Sigmoid colon (tissue), 7 donors: ENCODE data around the gene PIGO. TPM values are rescaled to one million over a fixed set of nuclear protein-coding genes. Genes with fewer than 3 reads are reported as not detected.
A peak's percentile ranks its signal among the peaks of the same experiment; 100 is the strongest.

Experiments used
- DNase-seq: peaks from one replicate; pipeline ENCODE4 v3.0.0-alpha.2; 2019
- H3K27ac ChIP-seq, 4 donors: fragments of 200-600 bp; sonication (generic); one replicate each; pipeline ENCODE4 v1.5.1; 2016 to 2019; ENCODE audit warnings: mild to moderate bottlenecking in 1 of 4
- H3K27me3 ChIP-seq, 3 donors: fragments of 200-600 bp; sonication (generic); one replicate each; pipeline ENCODE4 v1.5.1; 2019; ENCODE audit warnings: mild to moderate bottlenecking in 1 of 3
- H3K36me3 ChIP-seq, 4 donors: fragments of 200-600 bp; sonication (generic); one replicate each; pipeline ENCODE4 v1.5.1; 2016 to 2019
- H3K4me1 ChIP-seq, 4 donors: fragments of 200-600 bp; sonication (generic); one replicate each; pipeline ENCODE4 v1.5.1; 2017 to 2019
- H3K4me3 ChIP-seq, 4 donors: fragments of 200-600 bp; sonication (generic); one replicate each; pipeline ENCODE4 v1.5.1; 2017 to 2019; ENCODE audit warnings: mild to moderate bottlenecking in 2 of 4, moderate library complexity in 1 of 4
- H3K9me3 ChIP-seq, 4 donors: fragments of 200-600 bp in 3 of 4; sonication (generic) in 3 of 4; one replicate each; pipeline versions ENCODE4 v1.5.1 to v1.6.1; 2013 to 2019
- CTCF ChIP-seq, 4 experiments: fragments of 450-650 bp in 3 of 4; fragments of 200-600 bp in 1 of 4; IDR thresholded peaks; one replicate each; pipeline ENCODE4 v1.5.1; 2016 to 2019; ENCODE audit warnings: antibody characterized with exemption in 4 of 4, mild to moderate bottlenecking in 3 of 4, moderate library complexity in 2 of 4
- EP300 ChIP-seq, 4 donors: sonication (generic); formaldehyde crosslinking; IDR thresholded peaks; one replicate each; pipeline ENCODE4 v1.6.1; 2017; ENCODE audit warnings: antibody characterized with exemption in 4 of 4
- POLR2A ChIP-seq, 2 donors: fragments of 450-650 bp; IDR thresholded peaks; one replicate each; pipeline ENCODE4 v1.6.1; 2016; ENCODE audit warnings: antibody characterized with exemption in 2 of 2, mild to moderate bottlenecking in 2 of 2, moderate library complexity in 2 of 2
- POLR2AphosphoS5 ChIP-seq, 4 donors: sonication (generic); formaldehyde crosslinking; IDR thresholded peaks; one replicate each; pipeline ENCODE4 v1.6.1; 2017; ENCODE audit warnings: antibody characterized with exemption in 4 of 4
- WGBS, 2 donors: extraction: QIAGEN DNeasy Blood & Tissue Kit; methylation state at CpG; one replicate each; pipeline ENCODE4 v1.1.7; 2013; 5-methylcytosine and 5-hydroxymethylcytosine counted together
- intact Hi-C: fragments of 100-400 bp; cut with DNase I; formaldehyde crosslinking; loops from one replicate; pipeline ENCODE4 v1.15.1; 2023
- polyA plus RNA-seq, 3 donors: library from polyadenylated mRNA; stranded (reverse); fragments of 200-250 nt; gene quantifications; one replicate each; pipeline ENCODE4 v1.2.3, GENCODE V29; 2013
- total RNA-seq, 4 donors: library from RNA; depleted of rRNA; stranded (reverse); fragments of >200 nt; gene quantifications; one replicate each; pipeline ENCODE4 v1.1.0, GENCODE V29; 2016
- donor health status: healthy with polysubstance abuse.
- donor health status: Bipolar disorder and iron deficiency.
- donor health status: healthy.

The PIGO gene
- total and polyA plus RNA-seq, 7 donors = 3.0 to 23.5 (median 10.0) TPM

GRCh38 chr9:35089434-35089833 lies 7.0 kb downstream of the PIGO start:
- no peaks in the 10 kb centered on the region for H3K4me1 ChIP-seq
- H3K36me3 ChIP-seq = peaks cover 19 to 76% (median 32%) of the 10 kb centered on the region in 4 donors
- no peaks in the 10 kb centered on the region for H3K9me3 ChIP-seq
- no peak overlapping the region for H3K4me3 ChIP-seq
- WGBS, 2 donors = 96% methylated on average over 2 of the region's 2 CpGs
- TF ChIP-seq EP300 (IDR thresholded peaks at IDR 0.05) (no peak), CTCF (IDR thresholded peaks at IDR 0.05) (no peak), POLR2AphosphoS5 (IDR thresholded peaks at IDR 0.05) (no peak), POLR2A (IDR thresholded peaks at IDR 0.05) (no peak)
- no peak overlapping the region for H3K27ac ChIP-seq
- intact Hi-C loops = no loop called here
- DNase-seq = no peak
- no peaks in the 10 kb centered on the region for H3K27me3 ChIP-seq

GRCh38 chr9:35085078-35085477 lies 11.3 kb downstream of the PIGO start:
- Histone ChIP-seq H3K27me3 (no peaks in the 10 kb centered on the region), H3K4me3 (no peak overlapping the region), H3K27ac (no peak overlapping the region), H3K4me1 (peaks cover 0 to 7% (median 2%) of the 10 kb centered on the region in 4 donors), H3K36me3 (peaks cover 8 to 34% (median 14%) of the 10 kb centered on the region in 4 donors), H3K9me3 (no peaks in the 10 kb centered on the region)
- no peak for DNase-seq
- intact Hi-C loops = no loop called here
- 84 to 89% methylated on average over 2 of the region's 2 CpGs for WGBS, 2 donors
- no peak for TF ChIP-seq POLR2A (IDR thresholded peaks at IDR 0.05)
- TF ChIP-seq CTCF (IDR thresholded peaks at IDR 0.05) = no peak
- no peak for TF ChIP-seq POLR2AphosphoS5 (IDR thresholded peaks at IDR 0.05)
- no peak for TF ChIP-seq EP300 (IDR thresholded peaks at IDR 0.05)

GRCh38 chr9:35079426-35080341 lies 16.7 kb downstream of the PIGO start, which contains the start of gene FANCG:
TSS of gene FANCG (minus strand) at chr9:35079942. CDS start at chr9:35079524, 418 bp downstream.
- Histone ChIP-seq H3K9me3 (no peaks in the 10 kb centered on the region), H3K4me1 (peaks cover 0 to 20% (median 16%) of the 10 kb centered on the region in 4 donors), H3K27me3 (no peaks in the 10 kb centered on the region), H3K4me3 (peak within 1 kb of the TSS; percentile 62 to 74 (median 72)), H3K36me3 (no peaks in the 10 kb centered on the region), H3K27ac (peak within 1 kb of the TSS; percentile 70 to 87 (median 78))
- WGBS, 2 donors = 0% methylated on average over 67 of the region's 67 CpGs
- intact Hi-C loops = loop anchor here (2.0 kb wide), 2 partner anchors 15 to 23 kb away; partner anchors contain the start of gene STOML2
- DNase-seq = peak; percentile 95
- TF ChIP-seq CTCF (IDR thresholded peaks at IDR 0.05) = no peak
- no peak for TF ChIP-seq EP300 (IDR thresholded peaks at IDR 0.05)
- peak in 3 of 4 donors; percentile 63 to 84 (median 65) for TF ChIP-seq POLR2AphosphoS5 (IDR thresholded peaks at IDR 0.05)
- no peak for TF ChIP-seq POLR2A (IDR thresholded peaks at IDR 0.05)

- H3K4me1 ChIP-seq = peaks cover 0 to 20% (median 16%) of the 10 kb centered on the region in 4 donors
- WGBS, 2 donors = 5 to 8% methylated on average over 10 of the region's 10 CpGs
- peak; percentile 35 for DNase-seq
- H3K27ac ChIP-seq = peak overlapping the region; percentile 70 to 87 (median 78)
- H3K9me3 ChIP-seq = no peaks in the 10 kb centered on the region
- intact Hi-C loops = no loop called here
- H3K36me3 ChIP-seq = no peaks in the 10 kb centered on the region
- TF ChIP-seq EP300 (IDR thresholded peaks at IDR 0.05) = no peak
- TF ChIP-seq POLR2AphosphoS5 (IDR thresholded peaks at IDR 0.05) = no peak
- no peak for TF ChIP-seq CTCF (IDR thresholded peaks at IDR 0.05)
- TF ChIP-seq POLR2A (IDR thresholded peaks at IDR 0.05) = no peak
- no peaks in the 10 kb centered on the region for H3K27me3 ChIP-seq
- H3K4me3 ChIP-seq = peak overlapping the region; percentile 62 to 74 (median 72)
These were observed 17.4 kb downstream of the PIGO start for GRCh38 chr9:35079041-35079425.
